Thymus (tissue), 11 donors: Measurements from ENCODE around the gene MUSTN1. TPM values are rescaled to one million over a fixed set of nuclear protein-coding genes. Genes with fewer than 3 reads are reported as not detected.

Experiments
- DNase-seq, 9 donors: peaks; one replicate each; pipeline ENCODE4 v3.0.0-alpha.2; 2013; ENCODE audit warnings: low spot score in 9 of 9, low read depth in 6 of 9, missing footprints in 1 of 9
- H3K27ac ChIP-seq, 2 donors: one replicate each; pipeline ENCODE4 v1.5.1; 2013; ENCODE audit warnings: control low read depth in 1 of 2, low read depth in 1 of 2, low read length in 1 of 2, mild to moderate bottlenecking in 1 of 2, moderate library complexity in 1 of 2
- H3K27me3 ChIP-seq, 2 donors: one replicate each; pipeline ENCODE4 v1.5.1; 2013; ENCODE audit warnings: low read length in 1 of 2; ENCODE audit not compliant: control insufficient read depth in 2 of 2, insufficient read depth in 1 of 2
- H3K36me3 ChIP-seq, 2 donors: one replicate each; pipeline ENCODE4 v1.5.1; 2013; ENCODE audit warnings: low read length in 1 of 2, mild to moderate bottlenecking in 1 of 2, moderate library complexity in 1 of 2; ENCODE audit not compliant: control insufficient read depth in 2 of 2, insufficient read depth in 2 of 2
- H3K4me1 ChIP-seq, 2 donors: one replicate each; pipeline ENCODE4 v1.5.1; 2013; ENCODE audit warnings: low read length in 2 of 2; ENCODE audit not compliant: control insufficient read depth in 2 of 2, insufficient read depth in 2 of 2
- H3K4me3 ChIP-seq, 2 donors: one replicate each; pipeline ENCODE4 v1.5.1; 2013; ENCODE audit warnings: low read length in 2 of 2, control low read depth in 1 of 2, mild to moderate bottlenecking in 1 of 2
- H3K9me3 ChIP-seq, 2 donors: one replicate each; pipeline ENCODE4 v1.5.1; 2013; ENCODE audit warnings: low read length in 1 of 2, mild to moderate bottlenecking in 1 of 2; ENCODE audit not compliant: control insufficient read depth in 2 of 2, insufficient read depth in 1 of 2
- WGBS: extraction: QIAGEN DNeasy Blood & Tissue Kit; methylation state at CpG from one replicate; pipeline ENCODE4 v1.1.7; 2013; 5-methylcytosine and 5-hydroxymethylcytosine counted together
- polyA plus RNA-seq: library from polyadenylated mRNA; stranded (reverse); fragments of 200-250 nt; gene quantifications from one replicate; pipeline ENCODE4 v1.2.3, GENCODE V29; 2013
- total RNA-seq: library from RNA; stranded (reverse); fragments of 120-200 nt; gene quantifications from one replicate; pipeline ENCODE4 v1.2.4, GENCODE V29; 2013
- donor health status: healthy.

MUSTN1 gene
- total and polyA plus RNA-seq, 2 donors, result 0.85 to 59.3 TPM

GRCh38 chr3:52842424-52842823 lies 7.6 kb upstream of the MUSTN1 start:
- Histone ChIP-seq H3K9me3 (peaks cover 0 to 2% of the 10 kb centered on the region in 2 donors), H3K27ac (peak overlapping the region in 1 of 2 donors; percentile 82), H3K36me3 (peaks cover 42 to 45% of the 10 kb centered on the region in 2 donors), H3K4me3 (no peak overlapping the region), H3K4me1 (peaks cover 28 to 99% of the 10 kb centered on the region in 2 donors), H3K27me3 (no peaks in the 10 kb centered on the region)
- no peak for DNase-seq
- 90% methylated on average over 7 of the region's 7 CpGs for WGBS

DNA sequence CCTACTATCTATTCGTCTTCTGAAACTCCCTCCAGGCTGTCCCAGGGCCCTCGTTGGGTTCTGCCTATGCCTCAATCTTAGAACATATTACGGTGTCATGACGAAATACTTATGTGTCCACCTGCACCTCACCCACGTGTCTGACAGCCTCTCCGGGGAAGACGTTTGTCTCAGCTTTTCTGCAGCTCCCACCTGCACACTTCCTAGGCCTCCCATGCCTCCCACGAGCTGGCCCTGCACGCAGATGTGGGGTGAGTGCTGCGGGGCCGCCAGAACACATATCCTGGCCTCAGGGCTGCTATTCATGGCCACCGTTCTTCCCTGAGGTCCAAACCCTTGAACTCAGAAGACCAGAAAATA lies 7.1 kb upstream of the MUSTN1 start:
- H3K36me3 ChIP-seq, result peaks cover 45 to 46% of the 10 kb centered on the region in 2 donors
- H3K4me3 ChIP-seq, result no peak overlapping the region
- peaks cover 29 to 99% of the 10 kb centered on the region in 2 donors for H3K4me1 ChIP-seq
- peaks cover 0 to 2% of the 10 kb centered on the region in 2 donors for H3K9me3 ChIP-seq
- peak in 1 of 9 donors; percentile 39 for DNase-seq
- 57% methylated on average over 12 of the region's 12 CpGs for WGBS
- no peaks in the 10 kb centered on the region for H3K27me3 ChIP-seq
- peak overlapping the region in 1 of 2 donors; percentile 82 for H3K27ac ChIP-seq

- Histone ChIP-seq H3K36me3 (peaks cover 47 to 48% of the 10 kb centered on the region in 2 donors), H3K4me3 (no peak overlapping the region), H3K4me1 (peaks cover 27 to 99% of the 10 kb centered on the region in 2 donors), H3K27me3 (no peaks in the 10 kb centered on the region), H3K9me3 (peaks cover 0 to 2% of the 10 kb centered on the region in 2 donors), H3K27ac (peak overlapping the region in 1 of 2 donors; percentile 82)
- 93% methylated on average over 12 of the region's 12 CpGs for WGBS
- DNase-seq, result no peak
Measured at GRCh38 chr3:52841211-52841980, 6.6 kb upstream of the MUSTN1 start.

- Histone ChIP-seq H3K4me1 (peaks cover 23 to 99% of the 10 kb centered on the region in 2 donors), H3K27ac (no peak overlapping the region), H3K27me3 (no peaks in the 10 kb centered on the region), H3K4me3 (no peak overlapping the region), H3K36me3 (peaks cover 54 to 62% of the 10 kb centered on the region in 2 donors), H3K9me3 (peaks cover 0 to 2% of the 10 kb centered on the region in 2 donors)
- 94% methylated on average over 23 of the region's 23 CpGs for WGBS
- DNase-seq, result no peak
Measured at GRCh38 chr3:52839892-52840545, 5.2 kb upstream of the MUSTN1 start.

DNA sequence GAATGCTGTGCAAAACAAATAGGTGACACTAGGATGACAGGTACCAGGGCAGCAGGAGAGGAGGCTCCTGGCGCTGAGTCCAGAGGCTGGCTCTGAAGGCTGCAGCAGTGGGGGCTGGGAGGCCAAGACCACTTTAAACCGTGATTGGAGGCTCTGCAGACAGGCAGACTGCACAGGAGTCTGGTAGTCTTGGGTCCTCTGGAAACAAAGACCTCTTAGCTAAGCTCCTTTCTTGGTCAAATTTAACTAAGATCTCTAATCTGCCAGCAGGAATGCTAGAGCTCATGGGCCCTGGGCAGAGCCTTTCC lies 4.4 kb upstream of the MUSTN1 start:
- Histone ChIP-seq H3K9me3 (peaks cover 0 to 2% of the 10 kb centered on the region in 2 donors), H3K36me3 (peaks cover 51 to 64% of the 10 kb centered on the region in 2 donors), H3K27ac (peak overlapping the region in 1 of 2 donors; percentile 42), H3K4me3 (no peak overlapping the region), H3K27me3 (no peaks in the 10 kb centered on the region), H3K4me1 (peaks cover 23 to 99% of the 10 kb centered on the region in 2 donors)
- 94% methylated on average over 2 of the region's 2 CpGs for WGBS
- DNase-seq, result no peak

- Histone ChIP-seq H3K4me1 (peaks cover 21 to 99% of the 10 kb centered on the region in 2 donors), H3K9me3 (peaks cover 0 to 2% of the 10 kb centered on the region in 2 donors), H3K36me3 (peaks cover 55 to 61% of the 10 kb centered on the region in 2 donors), H3K27me3 (no peaks in the 10 kb centered on the region), H3K4me3 (no peak overlapping the region), H3K27ac (peak overlapping the region in 1 of 2 donors; percentile 42)
- peak in 1 of 9 donors; percentile 32 for DNase-seq
- 65% methylated on average over 8 of the region's 8 CpGs for WGBS
Measured at GRCh38 chr3:52838561-52839267, 3.9 kb upstream of the MUSTN1 start.

- WGBS, result 84% methylated on average over 4 of the region's 4 CpGs
- H3K27ac ChIP-seq, result peak overlapping the region in 1 of 2 donors; percentile 59
Measured at GRCh38 chr3:52836986-52837385, 2.2 kb upstream of the MUSTN1 start.

GRCh38 chr3:52836471-52836845 lies 1.6 kb upstream of the MUSTN1 start:
- WGBS, result 94% methylated on average over 5 of the region's 5 CpGs
- peaks cover 0 to 2% of the 10 kb centered on the region in 2 donors for H3K9me3 ChIP-seq
- peaks cover 51 to 55% of the 10 kb centered on the region in 2 donors for H3K36me3 ChIP-seq
- no peak for DNase-seq
- no peak overlapping the region for H3K27ac ChIP-seq
- H3K4me1 ChIP-seq, result peaks cover 15 to 80% of the 10 kb centered on the region in 2 donors
- H3K4me3 ChIP-seq, result no peak overlapping the region
- no peaks in the 10 kb centered on the region for H3K27me3 ChIP-seq

More at GRCh38 chr3:52836986-52837385, 2.2 kb upstream of the MUSTN1 start:
- no peak for DNase-seq
- Histone ChIP-seq H3K9me3 (peaks cover 0 to 2% of the 10 kb centered on the region in 2 donors), H3K4me3 (no peak overlapping the region), H3K4me1 (peaks cover 16 to 85% of the 10 kb centered on the region in 2 donors), H3K36me3 (peaks cover 56 to 58% of the 10 kb centered on the region in 2 donors), H3K27me3 (no peaks in the 10 kb centered on the region)
